Measurements from ENCODE around the gene SMG5. TPM values are rescaled to one million over a fixed set of nuclear protein-coding genes. Genes with fewer than 3 reads are reported as not detected.

Gene SMG5
- total RNA-seq (2022; extraction: Qiagen RNA extraction; ENCODE audit: low read depth) = 42.8 to 50.5 TPM (median 49.3 TPM) in 5 replicates

GRCh38 chr1:156282479-156283222, at the start of gene SMG5:
TSS of gene SMG5 (minus strand) at chr1:156282825. CDS start at chr1:156282680, 145 bp downstream.

GRCh38 chr1:156298852-156299357, 16.3 kb upstream of the SMG5 start, which contains the start of gene VHLL:
TSS of gene VHLL (minus strand) at chr1:156299307. CDS start at chr1:156299189, 118 bp downstream.

GRCh38 chr1:156295391-156295947, 12.8 kb upstream of the SMG5 start, which contains the start of gene GLMP:
TSS of gene GLMP (minus strand) at chr1:156295679. CDS start at chr1:156295645, 34 bp downstream.

DNA sequence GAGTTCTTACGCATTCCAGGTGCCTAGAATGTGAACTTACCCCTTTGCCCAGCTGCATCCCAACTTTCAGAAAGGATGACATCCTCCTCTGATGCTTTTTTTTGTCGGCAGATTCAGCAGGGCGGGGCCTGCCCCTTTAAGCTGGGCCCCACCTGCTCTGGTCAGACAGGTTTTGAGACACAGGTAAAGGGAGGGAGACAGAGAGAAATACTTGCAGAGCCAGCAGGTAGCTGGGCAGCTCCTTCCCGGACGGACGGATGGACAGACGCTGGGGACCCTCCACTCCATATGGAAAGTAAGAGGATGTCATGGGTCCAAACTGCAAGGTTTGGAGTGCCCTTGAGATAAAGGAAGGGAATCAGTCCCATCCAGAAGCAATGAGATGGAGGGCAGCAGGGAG, 1.5 kb upstream of the SMG5 start, which contains the start of gene TMEM79:
Gene TMEM79 (plus strand): TSS at position 214 of the 400 bp plus-strand sequence. CDS start 902 bp downstream, outside the sequence.

DNA sequence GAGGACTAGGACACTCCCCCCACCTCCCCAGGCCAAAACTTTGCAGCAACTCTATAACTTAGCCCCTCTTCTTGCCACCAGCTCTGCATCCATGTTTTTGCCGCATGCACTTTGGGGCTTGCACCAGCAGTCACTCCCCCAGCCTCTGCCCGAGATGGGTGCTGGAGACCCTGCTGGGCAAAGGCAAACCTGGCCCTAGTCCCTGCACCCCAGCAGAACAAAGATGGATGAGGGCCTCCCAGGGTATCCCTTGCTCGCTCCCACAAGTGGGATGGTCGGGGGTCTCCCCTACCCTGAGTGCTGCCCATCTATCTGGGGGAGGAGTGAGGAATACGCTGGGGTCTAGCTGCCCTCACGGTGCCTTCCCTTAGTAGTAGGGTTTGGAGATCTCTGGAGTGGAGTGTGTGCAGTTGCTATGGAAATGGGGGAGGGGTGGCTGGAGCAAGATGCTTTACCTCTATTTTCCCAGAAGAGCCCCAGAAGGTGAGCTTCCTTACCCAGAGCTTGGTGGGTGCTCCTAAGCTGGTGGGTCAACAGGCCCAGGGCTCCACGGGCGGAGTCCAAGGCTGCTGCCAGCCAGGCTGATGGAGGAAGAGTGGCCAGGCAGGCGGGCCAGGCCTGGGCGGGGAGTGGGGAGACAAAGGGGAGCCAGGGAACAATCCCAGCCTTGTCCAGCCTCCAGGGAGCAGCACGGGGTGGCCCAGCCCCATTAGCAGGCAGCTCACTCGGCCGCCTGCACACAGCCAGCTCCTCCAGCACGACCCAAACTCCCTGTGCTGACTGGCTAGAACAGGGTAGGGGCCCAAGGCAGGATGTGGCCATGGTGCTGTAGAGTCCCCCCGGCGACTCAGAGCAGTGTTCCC, 34.9 kb downstream of the SMG5 start, which contains the start of gene PAQR6:
Gene PAQR6 (minus strand): TSS at position 597 of the 863 bp plus-strand sequence. CDS start 1,325 bp downstream, outside the sequence.

GRCh38 chr1:156241926-156242325, 40.7 kb downstream of the SMG5 start, which contains the start of gene BGLAP:
TSS of gene BGLAP (plus strand) at chr1:156242184. CDS start at chr1:156242232, 48 bp downstream.

DNA sequence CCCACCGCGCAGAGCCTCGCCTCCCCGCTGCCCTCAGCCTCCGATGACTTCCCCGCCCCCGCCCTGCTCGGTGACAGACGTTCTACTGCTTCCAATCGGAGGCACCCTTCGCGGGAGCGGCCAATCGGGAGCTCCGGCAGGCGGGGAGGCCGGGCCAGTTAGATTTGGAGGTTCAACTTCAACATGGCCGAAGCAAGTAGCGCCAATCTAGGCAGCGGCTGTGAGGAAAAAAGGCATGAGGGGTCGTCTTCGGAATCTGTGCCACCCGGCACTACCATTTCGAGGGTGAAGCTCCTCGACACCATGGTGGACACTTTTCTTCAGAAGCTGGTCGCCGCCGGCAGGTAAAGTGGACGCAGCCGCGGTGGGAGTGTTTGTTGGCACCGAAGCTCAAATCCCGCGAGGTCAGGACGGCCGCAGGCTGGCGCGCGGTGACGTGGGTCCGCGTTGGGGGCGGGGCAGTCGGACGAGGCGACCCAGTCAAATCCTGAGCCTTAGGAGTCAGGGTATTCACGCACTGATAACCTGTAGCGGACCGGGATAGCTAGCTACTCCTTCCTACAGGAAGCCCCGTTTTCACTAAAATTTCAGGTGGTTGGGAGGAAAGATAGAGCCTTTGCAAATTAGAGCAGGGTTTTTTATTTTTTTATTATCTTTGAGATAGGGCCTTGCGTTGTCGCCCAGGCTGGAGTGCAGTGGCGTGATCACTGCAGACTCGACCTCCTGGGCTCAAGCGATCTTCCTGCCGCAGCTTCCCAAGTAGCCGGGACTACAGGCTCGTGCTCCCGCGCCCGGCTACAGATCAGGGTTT, 69.6 kb downstream of the SMG5 start, which contains the start of gene PMF1:
Gene PMF1 (plus strand): TSS at position 175 of the 811 bp plus-strand sequence. CDS start 9 bp downstream, at position 184.

Other genes starting within 250 kb of the SMG5 start
- gene UBQLN4, start 229.0 kb downstream of the SMG5 start, total RNA-seq (2022; extraction: Qiagen RNA extraction; ENCODE audit: low read depth) = 36.3 to 46.5 TPM (median 45.1 TPM) in 5 replicates
- gene LAMTOR2, start 228.0 kb downstream of the SMG5 start, total RNA-seq (2022; extraction: Qiagen RNA extraction; ENCODE audit: low read depth) = 152 to 166 TPM (median 161 TPM) in 5 replicates
- 0.31 to 0.36 TPM in 2 of 5 replicates, not detected in the others for gene RAB25, start 221.7 kb downstream of the SMG5 start, total RNA-seq (2022; extraction: Qiagen RNA extraction; ENCODE audit: low read depth)
- gene MEX3A, start 200.4 kb downstream of the SMG5 start, total RNA-seq (2022; extraction: Qiagen RNA extraction; ENCODE audit: low read depth) = 2.1 to 3.1 TPM (median 2.3 TPM) in 5 replicates
- gene LMNA, start 168.1 kb downstream of the SMG5 start, total RNA-seq (2022; extraction: Qiagen RNA extraction; ENCODE audit: low read depth) = 631 to 722 TPM (median 685 TPM) in 5 replicates
- gene SEMA4A, start 129.2 kb downstream of the SMG5 start, total RNA-seq (2022; extraction: Qiagen RNA extraction; ENCODE audit: low read depth) = 0.34 to 0.65 TPM (median 0.41 TPM) in 5 replicates
- 25.6 to 29.8 TPM (median 29.2 TPM) in 5 replicates for gene SLC25A44, start 88.7 kb downstream of the SMG5 start, total RNA-seq (2022; extraction: Qiagen RNA extraction; ENCODE audit: low read depth)
- 55.5 to 61.3 TPM (median 60.0 TPM) in 5 replicates for gene PMF1, start 69.8 kb downstream of the SMG5 start, total RNA-seq (2022; extraction: Qiagen RNA extraction; ENCODE audit: low read depth)
- 0.27 to 1.2 TPM (median 0.44 TPM) in 4 of 5 replicates, not detected in the other for gene BGLAP, start 40.6 kb downstream of the SMG5 start, total RNA-seq (2022; extraction: Qiagen RNA extraction; ENCODE audit: low read depth)
- gene PAQR6, start 34.8 kb downstream of the SMG5 start, total RNA-seq (2022; extraction: Qiagen RNA extraction; ENCODE audit: low read depth) = 2.9 to 5.1 TPM (median 3.0 TPM) in 5 replicates
- gene TMEM79, start 1.5 kb upstream of the SMG5 start, total RNA-seq (2022; extraction: Qiagen RNA extraction; ENCODE audit: low read depth) = 5.5 to 10.5 TPM (median 8.5 TPM) in 5 replicates
- 33.8 to 48.8 TPM (median 47.3 TPM) in 5 replicates for gene GLMP, start 12.9 kb upstream of the SMG5 start, total RNA-seq (2022; extraction: Qiagen RNA extraction; ENCODE audit: low read depth)
- not detected in 5 replicates for gene VHLL, start 16.5 kb upstream of the SMG5 start, total RNA-seq (2022; extraction: Qiagen RNA extraction; ENCODE audit: low read depth)
- 400 to 434 TPM (median 426 TPM) in 5 replicates for gene CCT3, start 55.5 kb upstream of the SMG5 start, total RNA-seq (2022; extraction: Qiagen RNA extraction; ENCODE audit: low read depth)
- gene TSACC, start 55.7 kb upstream of the SMG5 start, total RNA-seq (2022; extraction: Qiagen RNA extraction; ENCODE audit: low read depth) = 1.4 to 2.5 TPM (median 2.3 TPM) in 5 replicates
- not detected in 5 replicates for gene RHBG, start 86.4 kb upstream of the SMG5 start, total RNA-seq (2022; extraction: Qiagen RNA extraction; ENCODE audit: low read depth)
- gene MEF2D, start 217.9 kb upstream of the SMG5 start, total RNA-seq (2022; extraction: Qiagen RNA extraction; ENCODE audit: low read depth) = 24.4 to 37.4 TPM (median 33.9 TPM) in 5 replicates

All from A549 treated with CpdA at 1 μM for 4 hours (cell line).